ENCODE data around the gene RAP1A.

- no peak for TF ChIP-seq SP1 (IDR thresholded peaks at IDR 0.05)
- TF ChIP-seq L3MBTL2 (conservative IDR thresholded peaks at IDR 0.05) = no peak
- TF ChIP-seq ZNF384 (IDR thresholded peaks at IDR 0.05) = no peak
- TF ChIP-seq PKNOX1 (IDR thresholded peaks at IDR 0.05) = no peak
These were observed 4.8 kb downstream of the RAP1A start for GRCh38 chr1:111624382-111624781.

All from HEK293T (cell line).